H1 (cell line): ENCODE results near the gene EFCAB13. TPM values are rescaled to one million over a fixed set of nuclear protein-coding genes. Genes with fewer than 3 reads are reported as not detected.

Experiments used
- CTCF ChIA-PET: fragments of 300-600 bp; sonication (Branson Sonifier 250); formaldehyde crosslinking; loops from one replicate; lab custom pipeline; 2021; ENCODE audit not compliant: partially characterized antibody; lab: Charles Lee
- POLR2A ChIA-PET: fragments of 300-600 bp; sonication (Branson Sonifier 250); formaldehyde crosslinking; loops from one replicate; lab custom pipeline; 2021; ENCODE audit warnings: inconsistent platforms; ENCODE audit not compliant: partially characterized antibody; lab: Charles Lee
- DNase-seq, 2 experiments: peaks; one replicate each; pipeline versions ENCODE4 v3.0.0 to v3.0.0-alpha.2; 2010 to 2022; ENCODE audit warnings: low spot score in 2 of 2, low read depth in 1 of 2, mixed read lengths in 1 of 2
- FAIRE-seq: peaks from 2 replicates; lab custom pipeline; 2011; peaks lifted over from hg19 to GRCh38; lab: Jason Lieb, UNC
- H2AFZ ChIP-seq: 2 replicates; pipeline ENCODE4 v1.8.1; 2012; ENCODE audit warnings: low read length, inconsistent platforms
- H2AK5ac ChIP-seq: 2 replicates; pipeline ENCODE4 v1.6.1; 2013; ENCODE audit warnings: low read depth, low read length
- H2BK120ac ChIP-seq: replicated peaks from 2 replicates; pipeline ENCODE3; 2013; ENCODE audit warnings: low read depth, low read length, inconsistent platforms
- H2BK12ac ChIP-seq: 2 replicates; pipeline ENCODE4 v1.6.1; 2013; ENCODE audit warnings: low read depth, low read length
- H2BK15ac ChIP-seq: 2 replicates; pipeline ENCODE4 v1.6.1; 2013; ENCODE audit warnings: low read length
- H2BK20ac ChIP-seq: 2 replicates; pipeline ENCODE4 v1.6.1; 2013; ENCODE audit warnings: low read length
- H2BK5ac ChIP-seq: 2 replicates; pipeline ENCODE4 v1.6.1; 2013; ENCODE audit warnings: low read depth, low read length
- H3K14ac ChIP-seq: 2 replicates; pipeline ENCODE4 v1.6.1; 2013; ENCODE audit warnings: inconsistent platforms; ENCODE audit not compliant: insufficient read length
- H3K18ac ChIP-seq: 2 replicates; pipeline ENCODE4 v1.6.1; 2013; ENCODE audit warnings: low read length; ENCODE audit errors: extremely low read depth
- H3K23ac ChIP-seq: 2 replicates; pipeline ENCODE4 v1.6.1; 2013; ENCODE audit warnings: inconsistent platforms; ENCODE audit not compliant: insufficient read length
- H3K23me2 ChIP-seq: 2 replicates; pipeline ENCODE4 v1.6.1; 2013; ENCODE audit warnings: low read depth, low read length
- H3K27ac ChIP-seq: 2 replicates; pipeline ENCODE4 v1.6.1; 2011; ENCODE audit warnings: low read depth, low read length, inconsistent platforms
- H3K27me3 ChIP-seq, 4 experiments: replicated peaks in 1 of 4; 1 replicate in 1 of 4; 2 replicates in 3 of 4; pipeline versions ENCODE4 v1.6.1 to v1.8.1; 2011 to 2013; ENCODE audit warnings: low read length in 3 of 4, mild to moderate bottlenecking in 3 of 4, inconsistent platforms in 2 of 4, mixed read lengths in 2 of 4, moderate library complexity in 1 of 4; ENCODE audit not compliant: control insufficient read depth in 3 of 4, insufficient read depth in 3 of 4; ENCODE audit errors: extremely low read depth in 1 of 4
- H3K36me3 ChIP-seq, 4 experiments: 2 replicates each; pipeline versions ENCODE4 v1.6.1 to v1.8.1; 2011 to 2013; ENCODE audit warnings: mild to moderate bottlenecking in 4 of 4, low read length in 3 of 4, moderate library complexity in 2 of 4, control low read depth in 1 of 4, inconsistent platforms in 1 of 4; ENCODE audit not compliant: insufficient read depth in 4 of 4, control insufficient read depth in 2 of 4
- H3K4ac ChIP-seq: replicated peaks from 2 replicates; pipeline ENCODE3; 2013; ENCODE audit warnings: low read length, low read depth, mixed read lengths, inconsistent platforms; ENCODE audit not compliant: insufficient read length
- H3K4me1 ChIP-seq, 4 experiments: replicated peaks in 1 of 4; 1 replicate in 1 of 4; 2 replicates in 3 of 4; pipeline versions ENCODE4 v1.6.1 to v1.8.1; 2011 to 2013; ENCODE audit warnings: low read length in 3 of 4, inconsistent platforms in 2 of 4, mixed read lengths in 1 of 4; ENCODE audit not compliant: insufficient read depth in 4 of 4, control insufficient read depth in 3 of 4
- H3K4me2 ChIP-seq, 2 experiments: 2 replicates each; pipeline versions ENCODE4 v1.6.1 to v1.8.1; 2011 to 2013; ENCODE audit warnings: low read depth in 2 of 2, low read length in 2 of 2, control low read depth in 1 of 2, inconsistent platforms in 1 of 2, mild to moderate bottlenecking in 1 of 2; ENCODE audit not compliant: insufficient read depth in 1 of 2
- H3K4me3 ChIP-seq, 4 experiments: fragments of 200-600, 300-600 bp in 1 of 4; sonication (generic), shearing (Covaris generic), sonication (Bioruptor Twin) in 1 of 4; 2 replicates each; pipeline versions ENCODE4 v1.5.1 to v1.8.1; 2011 to 2016; ENCODE audit warnings: low read length in 4 of 4, low read depth in 3 of 4, control low read depth in 2 of 4, inconsistent platforms in 2 of 4, mild to moderate bottlenecking in 2 of 4, mixed read lengths in 1 of 4, moderate library complexity in 1 of 4; ENCODE audit not compliant: insufficient read depth in 2 of 4; ENCODE audit errors: extremely low read depth in 1 of 4
- H3K56ac ChIP-seq: replicated peaks from 2 replicates; pipeline ENCODE3; 2013; ENCODE audit warnings: low read depth, mild to moderate bottlenecking, mixed read lengths, low read length, inconsistent platforms; ENCODE audit not compliant: insufficient read length
- H3K79me1 ChIP-seq: 2 replicates; pipeline ENCODE4 v1.6.1; 2013; ENCODE audit warnings: low read depth, low read length, control low read depth
- H3K79me2 ChIP-seq, 2 experiments: 2 replicates each; pipeline versions ENCODE4 v1.6.1 to v1.8.1; 2012 to 2013; ENCODE audit warnings: low read length in 2 of 2, mild to moderate bottlenecking in 2 of 2, inconsistent platforms in 1 of 2; ENCODE audit not compliant: insufficient read depth in 2 of 2, control insufficient read depth in 1 of 2
- H3K9ac ChIP-seq, 4 experiments: replicated peaks in 1 of 4; 1 replicate in 1 of 4; 2 replicates in 3 of 4; pipeline versions ENCODE4 v1.6.1 to v1.8.1; 2011 to 2013; ENCODE audit warnings: low read depth in 3 of 4, low read length in 3 of 4, control low read depth in 2 of 4, mild to moderate bottlenecking in 2 of 4, moderate library complexity in 2 of 4, inconsistent platforms in 1 of 4; ENCODE audit errors: extremely low read depth in 1 of 4
- H3K9me3 ChIP-seq, 2 experiments: 2 replicates each; pipeline versions ENCODE4 v1.6.1 to v1.8.1; 2012 to 2013; ENCODE audit warnings: mild to moderate bottlenecking in 2 of 2, moderate library complexity in 2 of 2, control low read depth in 1 of 2, inconsistent platforms in 1 of 2, low read depth in 1 of 2, low read length in 1 of 2, mixed read lengths in 1 of 2; ENCODE audit not compliant: insufficient read depth in 2 of 2
- H4K20me1 ChIP-seq, 2 experiments: replicated peaks in 1 of 2; 2 replicates each; pipeline versions ENCODE3 to v1.8.1; 2011 to 2013; ENCODE audit warnings: inconsistent platforms in 2 of 2, low read length in 2 of 2, mild to moderate bottlenecking in 1 of 2; ENCODE audit not compliant: insufficient read depth in 2 of 2, control insufficient read depth in 1 of 2
- H4K5ac ChIP-seq: 2 replicates; pipeline ENCODE4 v1.6.1; 2013; ENCODE audit warnings: low read length, low read depth, mixed read lengths, inconsistent platforms; ENCODE audit not compliant: insufficient read length
- H4K8ac ChIP-seq: 2 replicates; pipeline ENCODE4 v1.8.0; 2013; ENCODE audit warnings: mild to moderate bottlenecking, moderate library complexity, low read length, inconsistent platforms; ENCODE audit not compliant: insufficient read depth; ENCODE audit errors: extremely low read depth
- H4K91ac ChIP-seq: replicated peaks from 2 replicates; pipeline ENCODE3; 2013; ENCODE audit warnings: low read length, mixed read lengths, inconsistent platforms; ENCODE audit not compliant: insufficient read length
- CBX5 ChIP-seq: fragments of 300-800, 300-1000 bp; sonication (generic); IDR thresholded peaks from 2 replicates; pipeline ENCODE4 v1.7.1; 2016; ENCODE audit warnings: antibody characterized with exemption, low read length, low read depth
- EGR1 ChIP-seq: IDR thresholded peaks from 2 replicates; pipeline ENCODE4 v1.6.1; 2011; ENCODE audit warnings: low read depth, low read length, borderline replicate concordance
- KDM5A ChIP-seq: fragments of 200-600 bp; IDR thresholded peaks from 2 replicates; pipeline ENCODE4 v1.7.1; 2012; ENCODE audit warnings: mild to moderate bottlenecking, low read length, inconsistent platforms, mixed read lengths
- MAFK ChIP-seq: IDR thresholded peaks from 2 replicates; pipeline ENCODE4 v1.6.1; 2012; ENCODE audit warnings: low read depth, mild to moderate bottlenecking, improper control_type of control experiment, low read length
- NANOG ChIP-seq: IDR thresholded peaks from 2 replicates; pipeline ENCODE4 v1.6.1; 2011; ENCODE audit warnings: low read length, low read depth, mild to moderate bottlenecking, inconsistent platforms; ENCODE audit not compliant: insufficient read depth, poor library complexity, severe bottlenecking
- NRF1 ChIP-seq: IDR thresholded peaks from 2 replicates; pipeline ENCODE4 v1.6.1; 2011; ENCODE audit warnings: mild to moderate bottlenecking, low read depth, low read length, improper control_type of control experiment
- POLR2A ChIP-seq, 2 experiments: IDR thresholded peaks; 1 replicate in 1 of 2; 2 replicates in 1 of 2; pipeline ENCODE4 v1.6.1; 2011; ENCODE audit warnings: low read depth in 2 of 2, low read length in 2 of 2, mild to moderate bottlenecking in 2 of 2; ENCODE audit errors: control extremely low read depth in 1 of 2
- POU5F1 ChIP-seq: IDR thresholded peaks from 2 replicates; pipeline ENCODE4 v1.6.1; 2011; ENCODE audit warnings: low read depth, mild to moderate bottlenecking, low read length, moderate library complexity
- RNF2 ChIP-seq: fragments of 200-900, 300-1000 bp; sonication (generic); IDR thresholded peaks from 2 replicates; pipeline ENCODE4 v1.7.1; 2016; ENCODE audit warnings: borderline replicate concordance, low read depth, mild to moderate bottlenecking, antibody characterized with exemption, low read length; ENCODE audit not compliant: poor library complexity, severe bottlenecking; ENCODE audit errors: missing control alignments
- SIN3A ChIP-seq, 2 experiments: IDR thresholded peaks in 1 of 2; conservative IDR thresholded peaks in 1 of 2; 2 replicates each; pipeline ENCODE4 v1.6.1; 2011 to 2012; ENCODE audit warnings: low read length in 2 of 2, improper control_type of control experiment in 1 of 2, low read depth in 1 of 2, mild to moderate bottlenecking in 1 of 2
- SP4 ChIP-seq: IDR thresholded peaks from 2 replicates; pipeline ENCODE4 v1.6.1; 2012; ENCODE audit warnings: low read length, inconsistent platforms
- WGBS, 2 experiments: shearing (Covaris generic) in 1 of 2; methylation state at CpG; one replicate each; pipeline versions ENCODE4 v1.1.6 to v1.1.7; 2013 to 2015; ENCODE audit warnings: low lambda C conversion rate in 2 of 2, mixed read lengths in 2 of 2, inconsistent platforms in 1 of 2, low coverage in 1 of 2, missing lambda C conversion rate in 1 of 2; ENCODE audit not compliant: insufficient replicate concordance in 2 of 2, insufficient coverage in 1 of 2, insufficient read length in 1 of 2; ENCODE audit errors: extremely low coverage in 1 of 2, missing lambda C conversion rate in 1 of 2; 5-methylcytosine and 5-hydroxymethylcytosine counted together
- polyA plus RNA-seq, 7 experiments: library from polyadenylated mRNA; depleted of rRNA in 3 of 7; stranded (reverse) in 5 of 7; unstranded in 2 of 7; fragments of >200 nt in 5 of 7; fragments of 200-250 nt in 2 of 7; gene quantifications; 1 replicate in 5 of 7; 2 replicates in 1 of 7; 4 replicates in 1 of 7; pipeline versions ENCODE4 v1.2.1 to v1.2.3, GENCODE V29; 2011 to 2013; ENCODE audit warnings: missing spikeins in 2 of 7, mixed read lengths in 2 of 7
- total RNA-seq: library from RNA; stranded (reverse); fragmentation: NEBNext Ultra II Directional; extraction: Animal tissue kit (Norgen Biotek cat#: 25700); gene quantifications from 2 replicates; pipeline ENCODE4 v1.2.1, GENCODE V29; 2021
- TF ChIP-seq, protein P1 (sequence below): IDR thresholded peaks from 2 replicates; pipeline ENCODE4 v1.6.1; 2012; ENCODE audit warnings: inconsistent platforms

EFCAB13 gene
- total and polyA plus RNA-seq, 2 of the 8 experiments (the other 6 are each of a cell fraction or from before 2014, with no cell fraction given) = 0.12 to 2.0 TPM

DNA sequence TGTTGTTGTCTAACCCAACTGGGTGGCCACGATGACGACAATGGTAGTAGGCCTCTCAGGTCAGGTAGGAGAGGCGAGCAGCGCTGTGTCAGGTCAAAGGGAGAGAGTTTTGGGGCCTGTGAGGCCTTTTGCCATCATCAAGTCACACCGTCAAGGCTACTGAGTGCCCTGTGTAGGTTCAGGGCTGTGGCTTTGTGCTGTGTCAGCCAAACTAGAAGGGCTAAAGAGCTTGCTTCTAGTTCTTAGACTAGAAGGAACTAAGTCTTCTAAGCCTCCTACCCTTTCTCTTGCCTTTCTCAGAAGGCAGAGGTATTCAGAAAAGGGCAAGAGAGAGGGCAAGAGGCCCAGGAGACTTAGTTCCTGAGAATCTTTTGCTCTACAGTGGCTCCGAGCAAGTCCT lies 25.0 kb upstream of the EFCAB13 start:
- no peak for FAIRE-seq
- Histone ChIP-seq H3K14ac (no peak overlapping the region), H3K18ac (no peak overlapping the region), H3K23me2 (no peaks in the 10 kb centered on the region), H3K79me1 (no peaks in the 10 kb centered on the region), H3K27ac (no peak overlapping the region), H3K4me1 (peaks cover 0 to 2% (median 0%) of the 10 kb centered on the region in 4 experiments; a peak in 1 of 7 replicates), H3K9me3 (no peaks in the 10 kb centered on the region), H2BK5ac (no peak overlapping the region), H3K23ac (no peak overlapping the region), H2BK20ac (no peak overlapping the region), H4K8ac (no peak overlapping the region), H3K27me3 (no peaks in the 10 kb centered on the region; a peak in 1 of 7 replicates), H3K4me3 (no peak overlapping the region), H3K4ac (no peak overlapping the region), H2AFZ (no peak overlapping the region), H4K91ac (no peak overlapping the region), H2AK5ac (no peak overlapping the region), H3K36me3 (no peaks in the 10 kb centered on the region), H2BK120ac (no peak overlapping the region), H4K20me1 (no peaks in the 10 kb centered on the region), H2BK12ac (no peak overlapping the region), H3K56ac (no peak overlapping the region), H3K4me2 (no peak overlapping the region), H4K5ac (no peak overlapping the region), H3K79me2 (no peaks in the 10 kb centered on the region), H2BK15ac (no peak overlapping the region), H3K9ac (no peak overlapping the region)
- 90% methylated on average over 6 of the region's 6 CpGs; no CpG with 5 or more reads in 1 of the 2 experiments for WGBS, 2 experiments
- CTCF ChIA-PET = interaction anchor here (1.3 kb wide), 1 partner anchor 9 kb away, joined by 3 read pairs; no protein-coding TSS in a partner anchor
- POLR2A ChIA-PET = interaction anchor here (1.1 kb wide), 1 partner anchor 8 kb away, joined by 4 read pairs; no protein-coding TSS in a partner anchor
- TF ChIP-seq POU5F1 = no peak
- TF ChIP-seq SIN3A (conservative IDR thresholded peaks at IDR 0.05 in 1 of 2, IDR thresholded peaks at IDR 0.05 in 1 of 2; ENCODE audit: low read depth in 1 of 2, low read length in 2 of 2) = no peak
- TF ChIP-seq KDM5A = no peak
- no peak for TF ChIP-seq MAFK
- TF ChIP-seq, protein P1, sequence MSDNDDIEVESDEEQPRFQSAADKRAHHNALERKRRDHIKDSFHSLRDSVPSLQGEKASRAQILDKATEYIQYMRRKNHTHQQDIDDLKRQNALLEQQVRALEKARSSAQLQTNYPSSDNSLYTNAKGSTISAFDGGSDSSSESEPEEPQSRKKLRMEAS = no peak
- TF ChIP-seq EGR1 = no peak
- TF ChIP-seq POLR2A (IDR thresholded peaks at IDR 0.05; ENCODE audit: control extremely low read depth in 1 of 2, low read depth in 2 of 2, low read length in 2 of 2) = no peak
- TF ChIP-seq NRF1 = no peak
- TF ChIP-seq NANOG = no peak
- TF ChIP-seq CBX5 = no peak
- no peak for TF ChIP-seq SP4
- no peak for TF ChIP-seq RNF2
- DNase-seq = no peak
